GM18873 (cell line): ENCODE measurements around the gene GSE1.

Source experiments
- ATAC-seq: cut with Tn5 transposase; IDR thresholded peaks from one replicate; pipeline ENCODE4 v1.9.1; 2021; ENCODE audit warnings: mild to moderate bottlenecking, moderate library complexity, moderate number of reproducible peaks; ENCODE audit not compliant: unreplicated experiment, low FRiP score

GSE1 gene

GRCh38 chr16:85711982-85712587, 99.0 kb downstream of the GSE1 start:
- ATAC-seq = no peak

GRCh38 chr16:85712801-85713200, 99.7 kb downstream of the GSE1 start:
- ATAC-seq = no peak

- ATAC-seq = no peak
Measured at GRCh38 chr16:85715169-85716021, 102.3 kb downstream of the GSE1 start.

- ATAC-seq = no peak
Measured at GRCh38 chr16:85716022-85716679, 103.0 kb downstream of the GSE1 start.

- ATAC-seq = no peak
Measured at GRCh38 chr16:85716680-85717038, 103.5 kb downstream of the GSE1 start.

GRCh38 chr16:85717393-85718152, 104.5 kb downstream of the GSE1 start:
- no peak for ATAC-seq

- no peak for ATAC-seq
Measured at GRCh38 chr16:85718153-85718477, 105.0 kb downstream of the GSE1 start.

GRCh38 chr16:85718682-85719081, 105.6 kb downstream of the GSE1 start:
- no peak for ATAC-seq

- ATAC-seq = no peak
Measured at GRCh38 chr16:85719605-85720301, 106.6 kb downstream of the GSE1 start.

GRCh38 chr16:85720302-85720637, 107.1 kb downstream of the GSE1 start:
- no peak for ATAC-seq

GRCh38 chr16:85722128-85722893, 109.2 kb downstream of the GSE1 start:
- ATAC-seq = no peak

GRCh38 chr16:85724126-85724879, 111.2 kb downstream of the GSE1 start:
- ATAC-seq = no peak

GRCh38 chr16:85724936-85725335, 111.8 kb downstream of the GSE1 start:
- no peak for ATAC-seq
